GF-D8 (cell line): ENCODE results near the gene GBP3.
"Not testable (repeated sequence)": the region's sequence is repeated elsewhere in the genome, so short reads cannot be mapped to it uniquely, and the experiment has no call there.

ENCODE experiments used
- DNase-seq: peaks from one replicate; lab custom pipeline; 2025; lab: John Stamatoyannopoulos, UW

Gene GBP3

DNA sequence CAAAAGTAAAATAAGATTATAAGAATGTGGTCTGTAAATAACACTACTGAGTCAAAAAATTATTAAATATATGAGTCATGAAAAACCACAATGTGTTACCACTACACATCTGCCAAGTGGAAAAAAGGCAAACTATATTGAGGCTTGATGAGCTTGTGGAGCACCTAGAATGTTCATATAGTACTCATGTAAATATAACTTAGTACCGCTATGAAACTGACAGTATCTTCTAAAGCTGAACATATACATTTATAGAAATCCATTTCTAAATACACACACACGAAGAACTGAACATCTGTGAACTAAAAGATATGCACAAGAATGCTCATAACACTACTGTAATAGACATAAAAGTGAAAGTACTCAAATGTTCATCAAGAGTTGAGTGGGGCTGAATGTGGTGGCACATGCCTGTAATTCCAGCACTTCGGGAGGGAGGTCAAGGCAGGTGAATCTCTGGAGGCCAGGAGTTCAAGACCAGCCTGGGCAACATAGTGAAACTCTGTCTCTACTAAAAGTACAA lies 18.5 kb upstream of the GBP3 start:
- DNase-seq: no peak

GRCh38 chr1:89040315-89040626 lies 17.6 kb upstream of the GBP3 start:
- no peak for DNase-seq

DNA sequence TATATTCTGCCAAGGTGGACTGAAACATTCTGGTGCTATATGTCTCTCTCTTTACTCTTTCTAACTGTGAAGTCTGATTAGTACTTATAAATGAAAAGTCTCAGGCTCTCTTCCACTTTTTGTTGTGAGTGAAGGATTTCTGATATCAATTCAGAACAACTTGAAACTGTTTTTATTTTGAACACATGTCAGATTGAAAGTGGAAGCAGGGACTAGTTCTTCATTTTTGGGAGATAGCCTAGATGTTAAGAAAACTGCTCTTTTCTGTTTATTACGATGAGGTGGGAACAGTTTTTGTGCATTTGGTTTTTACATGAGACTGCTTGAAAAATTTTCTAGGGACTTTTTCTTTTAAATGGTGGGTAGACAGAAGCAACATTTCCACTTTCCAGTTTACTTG lies 14.5 kb upstream of the GBP3 start:
- DNase-seq: no peak

- DNase-seq: no peak
Measured at GRCh38 chr1:89035080-89035479, 12.4 kb upstream of the GBP3 start.

DNA sequence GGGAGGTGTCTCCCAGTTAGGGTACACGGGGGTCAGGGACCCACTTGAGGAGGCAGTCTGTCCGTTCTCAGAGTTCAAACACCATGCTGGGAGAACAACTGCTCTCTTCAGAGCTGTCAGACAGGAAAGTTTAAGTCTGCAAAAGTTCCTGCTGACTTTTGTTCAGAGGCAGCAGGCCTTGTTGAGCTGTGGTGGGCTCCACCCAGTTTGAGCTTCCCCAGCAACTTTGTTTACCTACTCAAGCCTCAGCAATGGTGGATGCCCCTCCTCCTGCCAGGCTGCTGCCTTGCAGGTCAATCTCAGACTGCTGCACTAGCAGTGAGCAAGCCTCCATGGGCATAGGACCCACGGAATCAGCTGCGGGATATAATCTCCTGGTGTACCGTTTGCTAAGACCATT lies 11.3 kb upstream of the GBP3 start:
- DNase-seq: not testable (repeated sequence)

GRCh38 chr1:89029051-89029450 lies 6.4 kb upstream of the GBP3 start:
- not testable (repeated sequence) for DNase-seq

- no peak for DNase-seq
Measured at GRCh38 chr1:89025928-89026327, 3.3 kb upstream of the GBP3 start.

DNA sequence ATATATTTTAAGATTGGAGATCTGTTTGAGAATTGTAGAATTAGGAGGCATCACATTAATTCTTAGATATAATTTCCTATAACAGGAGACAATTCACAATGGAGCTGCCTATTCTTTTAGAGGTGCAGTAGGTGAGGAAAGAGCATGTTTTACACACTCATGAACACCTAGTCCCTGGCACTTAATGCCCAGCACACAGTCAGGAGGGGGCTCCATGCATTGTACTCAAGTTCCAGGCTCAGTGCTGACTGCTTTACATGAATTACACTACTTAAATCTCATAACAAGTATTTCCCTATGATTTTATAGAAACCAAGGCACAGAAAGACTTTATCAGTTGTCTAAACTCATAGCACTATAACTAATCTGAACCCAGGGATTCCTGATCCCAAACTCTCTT lies 360 bp upstream of the GBP3 start:
- DNase-seq: no peak

GRCh38 chr1:89018318-89018717 lies 4.3 kb downstream of the GBP3 start:
- DNase-seq: not testable (repeated sequence)

- DNase-seq: no peak
Measured at GRCh38 chr1:89008511-89008910, 14.2 kb downstream of the GBP3 start.

- DNase-seq: no peak
Measured at GRCh38 chr1:89005286-89006151, 17.1 kb downstream of the GBP3 start.

GRCh38 chr1:89002176-89002575 lies 20.5 kb downstream of the GBP3 start:
- DNase-seq: not testable (repeated sequence)

DNA sequence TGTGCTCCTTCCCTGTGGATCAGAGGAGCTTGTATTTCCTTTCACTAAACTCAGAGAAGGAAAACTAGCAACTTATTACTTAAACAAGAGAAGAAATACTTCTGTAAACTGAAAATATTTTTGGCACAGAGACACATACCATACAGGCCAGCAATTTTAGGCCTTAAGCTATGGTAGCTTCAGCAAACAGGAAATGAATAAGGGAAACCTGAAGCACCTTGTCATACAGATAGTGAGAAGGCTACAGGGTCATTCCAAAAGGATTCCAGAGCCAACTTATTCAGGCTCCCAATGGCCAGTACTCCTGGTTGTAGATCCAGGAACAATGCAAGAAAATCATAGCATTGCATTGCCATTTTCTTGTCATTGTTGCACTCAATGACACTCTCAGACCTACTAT lies 21.2 kb downstream of the GBP3 start:
- DNase-seq: no peak

- DNase-seq: peak; percentile 38
Measured at GRCh38 chr1:88998716-88999115, 23.9 kb downstream of the GBP3 start.

- DNase-seq: no peak
Measured at GRCh38 chr1:88990426-88990825, 32.2 kb downstream of the GBP3 start.

- DNase-seq: no peak
Measured at GRCh38 chr1:88985692-88986091, 37.0 kb downstream of the GBP3 start.

- DNase-seq: no peak
Measured at GRCh38 chr1:88985032-88985431, 37.6 kb downstream of the GBP3 start.

DNA sequence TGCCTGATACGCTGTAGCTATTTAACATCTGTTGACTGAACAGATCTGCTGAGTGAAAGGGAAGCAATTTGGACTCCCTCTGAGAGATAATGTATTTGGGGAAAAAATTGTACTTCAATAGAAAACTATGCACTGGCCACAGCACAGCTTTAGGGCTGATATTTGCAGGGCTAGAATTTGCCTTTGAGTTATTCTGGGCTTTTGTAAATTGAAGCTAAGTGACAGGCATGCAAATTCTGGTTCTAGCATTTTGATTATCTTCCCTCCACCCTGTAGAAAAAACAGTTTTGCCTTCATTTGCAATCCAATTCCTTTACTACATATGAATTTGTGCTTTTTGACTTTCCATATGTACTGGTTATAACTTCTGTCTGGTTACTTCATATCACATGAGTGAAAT lies 38.1 kb downstream of the GBP3 start:
- DNase-seq: no peak

GRCh38 chr1:88983791-88984559 lies 38.7 kb downstream of the GBP3 start:
- DNase-seq: peak; percentile 46

DNA sequence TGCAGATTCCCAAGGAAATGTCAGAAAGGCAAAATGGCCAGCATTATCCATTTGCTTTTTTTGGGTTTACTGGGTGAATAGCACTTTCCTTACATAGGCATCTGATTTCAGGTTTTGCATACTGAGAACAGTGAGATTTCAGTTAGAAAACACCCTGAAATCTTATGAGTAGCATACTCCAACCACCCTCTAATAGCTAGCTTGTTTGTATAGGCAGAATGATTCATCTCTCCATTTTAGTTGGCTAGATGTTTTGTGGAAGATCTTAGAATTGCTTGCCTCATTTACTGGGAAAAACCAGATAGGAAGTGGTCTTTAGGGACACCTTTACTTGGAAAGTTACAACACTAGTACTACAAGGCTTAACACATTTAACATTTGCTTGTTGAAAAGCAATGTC lies 40.6 kb downstream of the GBP3 start:
- peak; percentile 41 for DNase-seq

DNA sequence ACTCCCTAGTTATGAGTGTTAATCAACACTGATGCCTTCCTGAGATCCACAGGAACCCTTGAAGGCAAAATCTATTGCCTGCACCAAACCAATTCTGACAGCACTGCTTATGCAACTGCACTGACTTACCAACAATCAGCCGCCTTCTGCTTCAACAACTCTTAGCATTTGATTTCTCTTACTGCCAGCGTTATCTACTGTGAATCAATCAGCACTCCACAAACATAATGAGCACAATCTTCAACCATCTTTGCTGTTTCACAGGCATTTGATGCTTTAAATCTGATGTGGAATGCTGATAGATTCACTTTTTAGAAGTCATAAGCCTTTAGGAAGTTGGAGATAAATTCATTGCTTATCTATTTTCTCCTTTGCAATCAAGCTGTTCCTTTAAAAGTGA lies 41.2 kb downstream of the GBP3 start:
- not testable (repeated sequence) for DNase-seq

- DNase-seq: no peak
Measured at GRCh38 chr1:88980870-88981269, 41.8 kb downstream of the GBP3 start.

DNA sequence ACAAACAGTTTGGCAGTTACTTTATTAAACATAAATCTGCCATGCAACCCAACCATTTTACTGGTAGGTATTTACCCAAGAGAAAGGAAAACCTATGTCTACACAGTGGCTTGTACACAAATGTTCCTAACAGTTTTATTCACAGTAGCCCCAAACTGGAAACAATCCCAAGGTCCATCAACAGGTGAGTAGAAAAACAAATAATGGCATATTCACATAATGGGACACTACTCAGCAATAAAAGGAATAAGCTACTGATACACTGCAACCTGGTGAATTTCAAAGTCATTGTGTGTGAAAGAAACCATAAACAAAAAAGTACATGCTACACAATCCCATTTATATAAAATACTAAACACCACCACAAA lies 42.9 kb downstream of the GBP3 start:
- no peak for DNase-seq
